Panc1 (cell line): ENCODE results near the gene GRIA3. TPM values are rescaled to one million over a fixed set of nuclear protein-coding genes. Genes with fewer than 3 reads are reported as not detected.

Source experiments
- ATAC-seq: fragments of 200-7000 bp; cut with Tn5 transposase; 2 replicates; pipeline ENCODE4 v1.9.1; 2020; ENCODE audit warnings: mild to moderate bottlenecking, moderate library complexity
- BruUV-seq: library from RNA; stranded (reverse); fragments of 400-500 nt; replicated peaks from 2 replicates; lab custom pipeline; 2021; lab: Mats Ljungman, UMichigan
- CTCF ChIA-PET: fragments of 300-600 bp; sonication (Branson Sonifier 250); formaldehyde crosslinking; loops from one replicate; lab custom pipeline; 2022; ENCODE audit warnings: antibody characterized with exemption; lab: Charles Lee
- POLR2A ChIA-PET: fragments of 300-600 bp; sonication (Branson Sonifier 250); formaldehyde crosslinking; loops from one replicate; lab custom pipeline; 2022; ENCODE audit warnings: antibody characterized with exemption; lab: Charles Lee
- DNase-seq: peaks from one replicate; pipeline ENCODE4 v3.0.0-alpha.2; 2010; ENCODE audit warnings: low read depth, low spot score
- H3K27ac ChIP-seq: 2 replicates; pipeline ENCODE4 v1.5.1; 2011; ENCODE audit warnings: mild to moderate bottlenecking, low read length, inconsistent platforms
- H3K27me3 ChIP-seq: fragments of 200-500 bp; sonication (Bioruptor generic); 2 replicates; pipeline ENCODE4 v1.6.0; 2014; ENCODE audit warnings: low read length, inconsistent platforms; ENCODE audit not compliant: control insufficient read depth, insufficient read depth
- H3K36me3 ChIP-seq: fragments of 200-500 bp; sonication (Bioruptor generic); 2 replicates; pipeline ENCODE4 v1.5.1; 2014; ENCODE audit warnings: inconsistent platforms, mild to moderate bottlenecking, low read length, moderate library complexity; ENCODE audit not compliant: control insufficient read depth, insufficient read depth
- H3K4me1 ChIP-seq: 2 replicates; pipeline ENCODE4 v1.5.1; 2011; ENCODE audit warnings: inconsistent platforms, mild to moderate bottlenecking, low read length, moderate library complexity; ENCODE audit not compliant: control insufficient read depth, insufficient read depth
- H3K4me3 ChIP-seq, 2 experiments: 2 replicates each; pipeline ENCODE4 v1.5.1; 2011 to 2012; ENCODE audit warnings: low read depth in 2 of 2, low read length in 2 of 2, mild to moderate bottlenecking in 2 of 2, inconsistent platforms in 1 of 2, moderate library complexity in 1 of 2
- H3K9me3 ChIP-seq: fragments of 200-500 bp; sonication (Bioruptor generic); 2 replicates; pipeline ENCODE4 v1.5.1; 2014; ENCODE audit warnings: low read depth, mild to moderate bottlenecking, inconsistent platforms, low read length, moderate library complexity; ENCODE audit not compliant: control insufficient read depth, insufficient read depth
- CTCF ChIP-seq: fragments of 450-650 bp; IDR thresholded peaks from 2 replicates; pipeline ENCODE4 v1.5.1; 2017; ENCODE audit warnings: mild to moderate bottlenecking
- POLR2AphosphoS5 ChIP-seq: IDR thresholded peaks from 2 replicates; pipeline ENCODE4 v1.6.1; 2012; ENCODE audit warnings: mild to moderate bottlenecking, low read depth, low read length, moderate library complexity
- SIN3A ChIP-seq: IDR thresholded peaks from 2 replicates; pipeline ENCODE4 v1.6.1; 2012; ENCODE audit warnings: low read depth, mild to moderate bottlenecking, low read length, moderate library complexity, borderline replicate concordance; ENCODE audit not compliant: insufficient read depth
- TCF7L2 ChIP-seq: IDR thresholded peaks from 2 replicates; pipeline ENCODE4 v1.6.1; 2011; ENCODE audit warnings: mild to moderate bottlenecking, low read depth, low read length, inconsistent platforms
- in situ Hi-C: cut with HindIII; loops from 2 replicates; pipeline ENCODE4 v1.10.0; 2016; ENCODE audit warnings: low sequenced_read_pairs, low pct_unique_long_range_greater_than_20kb
- intact Hi-C: fragments of 100-400 bp; cut with micrococcal nuclease; formaldehyde crosslinking; loops from one replicate; pipeline ENCODE4 v1.10.0; 2022; ENCODE audit not compliant: unreplicated experiment
- total RNA-seq: library from RNA; stranded (reverse); gene quantifications from one replicate; pipeline ENCODE4 v1.2.1, GENCODE V29; 2021; ENCODE audit not compliant: unreplicated experiment
- TF ChIP-seq, protein P1 (sequence below), 2 experiments: IDR thresholded peaks; 2 replicates each; pipeline ENCODE4 v1.6.1; 2011 to 2012; ENCODE audit warnings: low read depth in 2 of 2, control low read depth in 1 of 2, low read length in 1 of 2, mild to moderate bottlenecking in 1 of 2, moderate library complexity in 1 of 2; ENCODE audit not compliant: insufficient read depth in 1 of 2

GRIA3 gene
- total RNA-seq, 1 experiment from 2014 or later, result not detected

DNA sequence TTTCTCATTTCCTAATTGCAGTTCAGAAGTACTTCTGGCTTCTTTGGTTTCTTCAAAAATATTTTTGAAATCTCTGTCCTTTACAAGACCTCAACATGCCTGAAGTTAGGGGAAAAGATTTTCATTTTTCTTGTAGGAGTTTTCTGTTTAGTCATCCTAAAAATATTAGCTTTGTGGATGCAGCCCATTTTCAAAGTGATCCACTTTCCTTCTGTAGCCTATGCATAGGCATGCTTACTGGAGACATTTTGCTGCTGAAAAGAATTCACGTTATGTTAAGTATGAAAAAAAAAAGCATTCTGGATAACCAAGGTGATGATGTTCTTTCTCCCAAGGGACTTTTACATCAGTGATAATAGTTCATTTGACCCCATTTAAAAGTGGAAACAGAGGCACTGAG lies 303.2 kb downstream of the GRIA3 start:
- TF ChIP-seq POLR2AphosphoS5 (no peak), TCF7L2 (no peak), SIN3A (no peak)
- TF ChIP-seq, protein P1, sequence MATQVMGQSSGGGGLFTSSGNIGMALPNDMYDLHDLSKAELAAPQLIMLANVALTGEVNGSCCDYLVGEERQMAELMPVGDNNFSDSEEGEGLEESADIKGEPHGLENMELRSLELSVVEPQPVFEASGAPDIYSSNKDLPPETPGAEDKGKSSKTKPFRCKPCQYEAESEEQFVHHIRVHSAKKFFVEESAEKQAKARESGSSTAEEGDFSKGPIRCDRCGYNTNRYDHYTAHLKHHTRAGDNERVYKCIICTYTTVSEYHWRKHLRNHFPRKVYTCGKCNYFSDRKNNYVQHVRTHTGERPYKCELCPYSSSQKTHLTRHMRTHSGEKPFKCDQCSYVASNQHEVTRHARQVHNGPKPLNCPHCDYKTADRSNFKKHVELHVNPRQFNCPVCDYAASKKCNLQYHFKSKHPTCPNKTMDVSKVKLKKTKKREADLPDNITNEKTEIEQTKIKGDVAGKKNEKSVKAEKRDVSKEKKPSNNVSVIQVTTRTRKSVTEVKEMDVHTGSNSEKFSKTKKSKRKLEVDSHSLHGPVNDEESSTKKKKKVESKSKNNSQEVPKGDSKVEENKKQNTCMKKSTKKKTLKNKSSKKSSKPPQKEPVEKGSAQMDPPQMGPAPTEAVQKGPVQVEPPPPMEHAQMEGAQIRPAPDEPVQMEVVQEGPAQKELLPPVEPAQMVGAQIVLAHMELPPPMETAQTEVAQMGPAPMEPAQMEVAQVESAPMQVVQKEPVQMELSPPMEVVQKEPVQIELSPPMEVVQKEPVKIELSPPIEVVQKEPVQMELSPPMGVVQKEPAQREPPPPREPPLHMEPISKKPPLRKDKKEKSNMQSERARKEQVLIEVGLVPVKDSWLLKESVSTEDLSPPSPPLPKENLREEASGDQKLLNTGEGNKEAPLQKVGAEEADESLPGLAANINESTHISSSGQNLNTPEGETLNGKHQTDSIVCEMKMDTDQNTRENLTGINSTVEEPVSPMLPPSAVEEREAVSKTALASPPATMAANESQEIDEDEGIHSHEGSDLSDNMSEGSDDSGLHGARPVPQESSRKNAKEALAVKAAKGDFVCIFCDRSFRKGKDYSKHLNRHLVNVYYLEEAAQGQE (IDR thresholded peaks at IDR 0.05; ENCODE audit: insufficient read depth in 1 of 2, low read depth in 2 of 2, low read length in 1 of 2), result no peak
- Histone ChIP-seq H3K27me3 (no peaks in the 10 kb centered on the region), H3K4me3 (no peak overlapping the region), H3K4me1 (no peaks in the 10 kb centered on the region), H3K27ac (no peak overlapping the region), H3K36me3 (no peaks in the 10 kb centered on the region), H3K9me3 (no peaks in the 10 kb centered on the region)
- ATAC-seq, result no peak
- CTCF ChIA-PET, result no interaction called here
- DNase-seq, result no peak
- intact Hi-C loops, result no loop called here
- in situ Hi-C loops, result no loop called here
- no TSS peak for BruUV-seq
- POLR2A ChIA-PET, result no interaction called here

GRCh38 chrX:123487669-123488068 lies 303.6 kb downstream of the GRIA3 start:
- ChIA-PET POLR2A (no interaction called here), CTCF (no interaction called here)
- BruUV-seq, result no TSS peak
- no peaks in the 10 kb centered on the region for H3K9me3 ChIP-seq
- H3K4me1 ChIP-seq, result no peaks in the 10 kb centered on the region
- H3K27ac ChIP-seq, result no peak overlapping the region
- H3K36me3 ChIP-seq, result no peaks in the 10 kb centered on the region
- TF ChIP-seq CTCF (no peak), POLR2AphosphoS5 (no peak), TCF7L2 (no peak), SIN3A (no peak)
- TF ChIP-seq, protein P1 (IDR thresholded peaks at IDR 0.05; ENCODE audit: insufficient read depth in 1 of 2, low read depth in 2 of 2, low read length in 1 of 2), result no peak
- ATAC-seq (no peak), DNase-seq (no peak)
- H3K27me3 ChIP-seq, result no peaks in the 10 kb centered on the region
- intact Hi-C loops (no loop called here), in situ Hi-C loops (no loop called here)
- H3K4me3 ChIP-seq, result no peak overlapping the region
